Stimulated activated CD4-positive, alpha-beta T cell treated with anti-CD3 and anti-CD28 coated beads, Interleukin-15, amount 100 ng/mL, for 24 hours (primary cell): Measurements from ENCODE around the gene OLFM2.
"Not testable (repeated sequence)": the region's sequence is repeated elsewhere in the genome, so short reads cannot be mapped to it uniquely, and the experiment has no call there.

ENCODE experiments used
- DNase-seq: peaks from one replicate; pipeline ENCODE4 v3.0.0-alpha.2; 2020

OLFM2 gene

GRCh38 chr19:9827289-9828238, 108.8 kb downstream of the OLFM2 start, which contains the start of gene UBL5:
TSS of gene UBL5 (plus strand) at chr19:9827918. CDS start at chr19:9828338, 420 bp downstream.
- peak; percentile 93 for DNase-seq

GRCh38 chr19:9823816-9824215, 112.5 kb downstream of the OLFM2 start:
- no peak for DNase-seq

GRCh38 chr19:9820034-9820433, 116.3 kb downstream of the OLFM2 start:
- not testable (repeated sequence) for DNase-seq

- DNase-seq: no peak
Observed at GRCh38 chr19:9819596-9819909, 116.8 kb downstream of the OLFM2 start.

- DNase-seq: peak; percentile 100
Observed at GRCh38 chr19:9818734-9819595, 117.3 kb downstream of the OLFM2 start, which contains the start of gene FBXL12. TSS of gene FBXL12 (minus strand) at chr19:9819079. CDS start at chr19:9818813, 266 bp downstream.

GRCh38 chr19:9818175-9818733, 118.1 kb downstream of the OLFM2 start:
- DNase-seq: no peak

GRCh38 chr19:9811139-9811538, 125.2 kb downstream of the OLFM2 start:
- DNase-seq: no peak

GRCh38 chr19:9808855-9809824, 127.2 kb downstream of the OLFM2 start:
- no peak for DNase-seq

GRCh38 chr19:9806803-9807202, 129.5 kb downstream of the OLFM2 start:
- DNase-seq: no peak
